Stimulated activated CD4-positive, alpha-beta T cell treated with anti-CD3 and anti-CD28 coated beads, Interleukin-1b, Interleukin-23, amount 100 ng/mL, for 1 hour (primary cell): Measurements from ENCODE around the gene ZDHHC8.
A peak's percentile ranks its signal among the peaks of the same experiment; 100 is the strongest.

Source experiments
- DNase-seq, 2 donors: peaks; one replicate each; pipeline ENCODE4 v3.0.0-alpha.2; 2020; ENCODE audit warnings: low read depth in 2 of 2

Gene ZDHHC8, protein sequence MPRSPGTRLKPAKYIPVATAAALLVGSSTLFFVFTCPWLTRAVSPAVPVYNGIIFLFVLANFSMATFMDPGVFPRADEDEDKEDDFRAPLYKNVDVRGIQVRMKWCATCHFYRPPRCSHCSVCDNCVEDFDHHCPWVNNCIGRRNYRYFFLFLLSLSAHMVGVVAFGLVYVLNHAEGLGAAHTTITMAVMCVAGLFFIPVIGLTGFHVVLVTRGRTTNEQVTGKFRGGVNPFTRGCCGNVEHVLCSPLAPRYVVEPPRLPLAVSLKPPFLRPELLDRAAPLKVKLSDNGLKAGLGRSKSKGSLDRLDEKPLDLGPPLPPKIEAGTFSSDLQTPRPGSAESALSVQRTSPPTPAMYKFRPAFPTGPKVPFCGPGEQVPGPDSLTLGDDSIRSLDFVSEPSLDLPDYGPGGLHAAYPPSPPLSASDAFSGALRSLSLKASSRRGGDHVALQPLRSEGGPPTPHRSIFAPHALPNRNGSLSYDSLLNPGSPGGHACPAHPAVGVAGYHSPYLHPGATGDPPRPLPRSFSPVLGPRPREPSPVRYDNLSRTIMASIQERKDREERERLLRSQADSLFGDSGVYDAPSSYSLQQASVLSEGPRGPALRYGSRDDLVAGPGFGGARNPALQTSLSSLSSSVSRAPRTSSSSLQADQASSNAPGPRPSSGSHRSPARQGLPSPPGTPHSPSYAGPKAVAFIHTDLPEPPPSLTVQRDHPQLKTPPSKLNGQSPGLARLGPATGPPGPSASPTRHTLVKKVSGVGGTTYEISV

DNA sequence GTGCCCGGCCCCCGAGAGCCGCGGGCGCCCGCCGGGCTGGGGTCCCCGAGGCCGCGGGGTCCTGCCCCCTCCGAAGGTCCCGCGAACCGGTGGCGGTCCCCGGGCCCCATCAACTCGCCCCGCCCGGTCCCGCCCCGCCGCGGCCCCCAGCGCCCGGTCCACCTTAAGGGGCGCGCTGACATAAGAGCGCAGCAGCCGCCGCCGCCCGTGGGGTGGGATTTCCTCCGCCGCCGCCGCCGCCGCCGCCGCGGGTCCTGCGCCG is at the start of gene ZDHHC8:
TSS of gene ZDHHC8 (plus strand) at position 208 of the 262 bp plus-strand sequence. CDS start 144 bp downstream, outside the sequence.
- peak in 1 of 2 donors; percentile 24 for DNase-seq

DNA sequence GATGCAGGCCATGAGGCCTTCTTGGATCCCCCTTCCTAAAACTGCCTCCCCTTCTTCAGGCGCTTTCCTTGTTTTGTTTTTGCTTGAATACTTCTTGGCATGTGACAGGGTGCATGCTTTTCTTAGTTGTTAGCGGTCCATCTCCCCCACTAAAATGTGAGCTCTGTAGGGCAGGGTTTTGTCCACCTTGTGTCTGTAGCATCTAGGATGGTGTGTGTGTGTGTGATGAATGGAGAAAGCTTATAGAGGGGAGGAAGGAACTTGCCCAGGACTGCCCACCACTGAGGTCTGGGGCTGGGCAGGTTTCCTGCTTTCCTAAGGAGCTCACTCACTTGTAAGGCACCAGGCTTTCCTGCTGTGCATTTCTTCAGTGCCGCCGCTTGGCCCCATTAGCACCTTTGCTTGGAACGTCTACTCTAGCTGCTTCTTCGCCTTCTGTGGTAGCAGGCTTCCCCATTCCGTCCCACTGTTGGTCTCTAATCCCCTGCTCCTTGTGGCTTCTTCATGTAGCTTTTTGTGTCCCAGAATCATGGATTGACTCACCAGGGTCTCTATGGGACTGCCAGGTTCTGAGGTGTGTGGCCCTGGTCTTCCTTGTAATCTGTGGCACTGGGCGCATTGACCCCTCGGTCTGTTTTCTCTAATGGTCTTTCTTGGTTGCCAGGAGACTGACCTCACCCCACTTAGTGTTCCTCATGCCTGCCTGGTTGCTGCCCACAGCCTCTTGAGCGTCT is 48.3 kb upstream of the ZDHHC8 start:
- DNase-seq: no peak

GRCh38 chr22:20083891-20084546 is 47.6 kb upstream of the ZDHHC8 start:
- no peak for DNase-seq

DNA sequence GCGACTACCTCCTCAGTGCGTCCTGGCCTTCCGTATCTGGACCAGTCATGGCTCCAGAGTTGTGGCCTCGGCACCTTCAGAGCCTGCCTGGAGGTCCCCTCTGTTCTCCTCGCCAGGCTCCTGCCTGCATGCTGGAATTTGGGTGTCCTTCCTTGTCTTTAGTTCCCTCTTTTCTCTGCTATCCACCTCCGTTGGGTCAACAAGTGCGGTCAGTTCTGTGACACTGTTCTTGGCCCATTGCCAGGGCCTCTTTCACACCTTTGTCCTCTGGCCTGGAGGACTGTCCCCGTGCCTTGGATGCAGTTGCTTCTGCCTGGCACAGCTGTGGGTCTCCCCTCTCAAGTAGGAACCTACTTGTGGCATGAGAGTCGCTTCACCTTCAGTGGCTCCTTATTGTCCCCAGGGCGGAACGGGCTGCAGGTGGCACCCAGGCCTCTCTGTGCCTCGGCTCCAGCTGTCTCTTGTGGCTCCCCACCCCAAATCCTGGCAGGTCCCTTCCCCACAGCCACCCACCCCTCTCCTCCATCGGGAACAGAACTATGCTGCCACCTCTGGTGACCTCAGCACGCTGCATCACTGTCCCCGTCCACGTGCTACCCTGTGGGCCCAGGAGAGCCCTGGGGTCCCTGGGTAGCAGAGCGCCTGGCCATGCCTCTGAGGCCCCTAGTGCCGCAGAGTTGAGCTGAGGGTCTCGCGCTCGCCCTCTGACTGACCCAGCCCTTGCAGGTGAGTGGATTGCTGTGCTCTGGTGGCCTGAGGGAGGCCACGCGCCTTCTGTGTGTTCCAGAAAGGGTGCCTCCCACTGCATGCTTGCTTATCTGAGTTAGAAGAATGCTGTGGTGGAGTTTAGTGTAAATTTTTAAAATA is 46.8 kb upstream of the ZDHHC8 start:
- no peak for DNase-seq

DNA sequence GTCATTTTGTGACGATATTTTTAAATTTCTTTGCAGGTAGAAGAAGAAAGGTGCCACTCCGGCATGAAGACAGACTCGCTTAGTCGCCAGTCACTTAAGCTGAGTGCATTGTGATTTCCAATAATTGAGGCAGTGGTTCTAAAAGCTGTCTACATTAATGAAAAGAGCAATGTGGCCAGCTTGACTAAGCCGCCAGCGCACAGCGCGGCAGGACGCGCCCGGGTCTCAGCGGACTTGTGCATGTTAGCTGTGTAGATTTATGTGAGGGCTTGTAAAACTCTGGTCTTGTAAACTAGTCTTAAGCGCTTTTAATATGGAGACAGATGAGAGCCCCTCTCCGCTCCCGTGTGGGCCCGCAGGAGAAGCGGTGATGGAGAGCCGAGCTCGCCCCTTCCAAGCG is 46.0 kb upstream of the ZDHHC8 start:
- DNase-seq: no peak

DNA sequence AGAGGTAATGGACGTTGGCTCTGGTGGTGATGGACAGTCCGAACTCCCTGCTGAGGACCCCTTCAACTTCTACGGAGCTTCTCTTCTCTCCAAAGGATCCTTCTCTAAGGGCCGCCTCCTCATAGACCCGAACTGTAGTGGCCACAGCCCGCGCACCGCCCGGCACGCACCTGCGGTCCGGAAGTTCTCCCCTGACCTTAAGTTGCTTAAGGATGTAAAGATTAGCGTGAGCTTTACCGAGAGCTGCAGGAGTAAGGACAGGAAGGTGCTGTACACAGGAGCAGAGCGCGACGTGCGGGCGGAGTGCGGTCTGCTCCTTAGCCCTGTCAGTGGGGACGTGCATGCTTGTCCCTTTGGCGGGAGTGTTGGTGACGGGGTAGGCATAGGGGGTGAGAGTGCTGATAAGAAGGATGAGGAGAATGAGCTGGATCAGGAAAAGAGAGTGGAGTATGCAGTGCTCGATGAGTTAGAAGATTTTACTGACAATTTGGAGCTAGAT is 45.5 kb upstream of the ZDHHC8 start:
- no peak for DNase-seq

- DNase-seq: no peak
Observed at GRCh38 chr22:20086763-20087162, 44.8 kb upstream of the ZDHHC8 start.

- no peak for DNase-seq
Observed at GRCh38 chr22:20087319-20088262, 44.0 kb upstream of the ZDHHC8 start.

GRCh38 chr22:20088263-20088648 is 43.3 kb upstream of the ZDHHC8 start:
- DNase-seq: no peak

DNA sequence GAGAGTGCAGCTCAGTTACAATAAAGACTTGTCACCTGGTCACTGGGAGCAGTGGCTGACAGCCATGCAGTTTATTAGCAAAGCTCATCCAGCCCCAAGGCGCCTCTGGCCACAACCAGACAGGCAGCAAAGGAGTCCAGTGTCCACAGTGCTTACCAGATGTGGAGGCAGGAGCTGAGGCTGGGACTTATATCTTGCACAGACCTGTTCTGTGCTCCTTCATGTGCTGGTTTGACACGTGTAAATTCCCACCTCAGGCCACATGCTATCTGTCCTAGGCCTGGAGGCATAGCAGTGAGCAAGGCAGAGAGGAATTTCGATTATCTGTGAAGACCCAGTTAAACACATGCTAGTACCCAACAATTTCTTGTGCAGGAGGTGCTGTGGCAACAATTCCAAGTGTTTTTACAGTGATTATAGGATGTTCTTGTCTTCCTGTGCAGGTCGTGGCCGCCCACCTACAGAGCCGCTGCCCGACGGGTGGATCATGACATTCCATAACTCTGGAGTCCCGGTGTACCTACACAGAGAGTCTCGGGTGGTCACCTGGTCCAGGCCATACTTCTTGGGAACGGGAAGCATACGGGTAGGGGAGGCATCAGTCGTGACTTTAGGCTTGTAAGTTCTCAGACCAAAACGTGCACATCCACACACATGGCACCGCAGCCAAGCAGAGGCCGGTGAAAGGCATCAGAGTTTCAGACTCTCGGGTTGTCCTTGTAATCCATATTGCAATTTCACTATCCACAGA is 42.2 kb upstream of the ZDHHC8 start:
- DNase-seq: no peak

- DNase-seq: no peak
Observed at GRCh38 chr22:20089977-20090729, 41.5 kb upstream of the ZDHHC8 start.

- DNase-seq: no peak
Observed at GRCh38 chr22:20090730-20091240, 40.8 kb upstream of the ZDHHC8 start.

DNA sequence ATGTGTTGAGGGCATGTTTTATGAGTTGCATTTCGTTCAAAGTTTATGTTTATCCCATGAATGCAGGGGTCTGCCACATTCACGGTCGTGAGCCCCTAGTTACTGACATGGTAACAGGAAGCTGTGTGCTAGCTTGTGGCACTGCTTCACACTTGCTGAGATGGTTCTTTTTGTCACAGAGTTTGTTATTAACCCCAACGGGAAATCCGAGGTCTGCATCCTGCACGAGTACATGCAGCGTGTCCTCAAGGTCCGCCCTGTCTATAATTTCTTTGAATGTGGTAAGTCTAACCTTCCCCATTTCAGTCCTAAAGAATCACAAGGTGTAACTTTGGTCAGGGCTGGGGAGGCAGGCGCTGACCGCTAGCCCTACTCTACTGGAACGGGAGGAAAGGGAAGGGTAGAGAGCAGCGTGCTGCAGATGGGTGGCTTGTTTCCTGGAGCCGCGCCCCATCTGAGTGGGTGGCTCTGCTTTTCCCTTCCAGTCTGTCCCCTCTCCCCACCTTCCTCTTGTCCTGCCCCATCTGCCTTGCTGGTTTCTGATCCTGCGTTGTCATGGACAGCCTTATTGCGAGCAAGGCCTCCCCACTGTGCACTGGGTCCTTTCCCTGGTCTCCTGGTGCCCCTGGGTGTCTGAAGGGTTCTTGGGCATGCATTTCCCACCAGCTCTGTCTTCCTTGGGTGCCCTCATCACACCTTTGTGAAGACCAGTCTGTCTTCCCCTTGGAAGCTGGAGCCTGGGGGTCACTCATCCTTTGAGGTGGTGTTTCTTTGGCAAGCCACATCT is 39.7 kb upstream of the ZDHHC8 start:
- no peak for DNase-seq

GRCh38 chr22:20092477-20092854 is 39.1 kb upstream of the ZDHHC8 start:
- no peak for DNase-seq

DNA sequence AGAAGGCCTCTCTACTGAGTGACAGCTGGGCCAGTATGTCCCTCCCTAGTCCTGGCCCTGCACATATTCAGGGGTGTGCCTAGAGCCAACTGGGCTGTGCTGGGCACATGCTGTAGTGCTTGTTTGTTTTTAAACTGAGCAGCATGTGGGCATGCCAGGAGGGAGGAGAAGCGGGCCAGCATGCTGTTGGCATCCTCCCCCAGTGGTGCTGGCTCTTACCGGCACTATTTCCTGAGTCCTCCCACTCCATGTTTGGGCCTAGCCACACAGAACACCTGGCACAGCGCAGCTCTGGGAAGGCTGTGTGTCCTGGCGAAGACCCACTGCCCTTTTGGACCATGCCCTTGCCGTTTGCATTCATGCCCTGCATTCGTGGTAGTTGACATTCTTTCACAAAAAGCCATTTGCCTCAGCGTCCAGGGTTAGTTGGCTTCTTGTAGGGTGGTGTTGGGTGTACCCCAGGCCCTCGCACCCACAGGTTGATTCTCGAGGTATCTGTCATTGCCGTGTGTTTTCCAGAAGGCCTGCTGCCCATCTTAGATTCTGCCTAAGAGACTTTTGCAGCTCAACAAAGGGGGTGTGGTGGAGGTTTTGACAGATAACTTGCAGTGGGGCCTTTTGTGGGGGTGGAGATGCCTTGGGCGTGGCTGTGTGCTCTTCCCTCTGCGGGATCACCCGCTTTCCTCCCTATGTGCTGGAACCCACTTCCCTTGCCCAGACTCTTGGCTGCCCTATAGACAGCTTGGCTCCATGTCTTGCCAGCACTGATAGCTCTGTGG is 38.0 kb upstream of the ZDHHC8 start:
- no peak for DNase-seq

DNA sequence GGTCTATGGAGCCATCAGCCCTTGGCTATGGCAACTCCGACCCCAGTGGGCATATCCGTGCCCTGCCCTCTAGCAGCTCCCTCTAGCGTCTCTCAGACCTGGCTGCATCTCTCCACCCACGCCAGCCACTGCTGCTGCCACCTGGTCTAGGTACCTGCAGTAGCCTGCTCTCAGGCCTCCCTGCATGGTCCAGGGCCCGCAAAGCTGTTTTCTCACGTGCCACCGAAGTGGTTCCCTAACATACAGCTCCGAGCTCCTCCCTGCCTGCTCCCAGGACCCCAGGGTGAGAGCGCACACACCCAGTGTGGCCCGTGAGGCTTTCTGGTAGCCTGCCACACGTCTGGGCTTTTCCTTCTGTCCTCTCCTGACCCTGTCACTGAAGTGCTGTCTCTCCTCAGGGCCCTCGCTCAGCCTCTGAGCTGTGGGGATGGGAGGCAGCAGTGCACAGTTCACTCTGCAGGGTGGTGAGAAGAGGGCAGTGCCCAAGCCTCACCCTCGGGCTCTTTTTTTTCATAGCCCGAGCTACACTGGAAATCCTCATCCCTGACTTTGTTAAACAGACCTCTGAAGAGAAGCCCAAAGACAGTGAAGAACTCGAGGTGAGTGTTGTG is 37.3 kb upstream of the ZDHHC8 start:
- DNase-seq: no peak
